SK-N-MC (cell line): Measurements from ENCODE around the gene NLN.

ENCODE experiments used
- EZH2 ChIP-seq: fragments of 200-600 bp; sonication (generic); IDR thresholded peaks from one replicate; pipeline ENCODE4 v1.6.1; 2017; ENCODE audit warnings: antibody characterized with exemption
- POLR2AphosphoS5 ChIP-seq: IDR thresholded peaks from 2 replicates; pipeline ENCODE4 v1.6.1; 2012; ENCODE audit warnings: mild to moderate bottlenecking, low read depth, low read length, borderline replicate concordance

GRCh38 chr5:65730910-65731309, 8.9 kb downstream of the NLN start:
- TF ChIP-seq EZH2 = no peak
- no peak for TF ChIP-seq POLR2AphosphoS5
